ENCODE results near the gene LCP2. TPM values are rescaled to one million over a fixed set of nuclear protein-coding genes. Genes with fewer than 3 reads are reported as not detected.

LCP2 gene
- total RNA-seq, 1 experiment from 2014 or later = not detected

DNA sequence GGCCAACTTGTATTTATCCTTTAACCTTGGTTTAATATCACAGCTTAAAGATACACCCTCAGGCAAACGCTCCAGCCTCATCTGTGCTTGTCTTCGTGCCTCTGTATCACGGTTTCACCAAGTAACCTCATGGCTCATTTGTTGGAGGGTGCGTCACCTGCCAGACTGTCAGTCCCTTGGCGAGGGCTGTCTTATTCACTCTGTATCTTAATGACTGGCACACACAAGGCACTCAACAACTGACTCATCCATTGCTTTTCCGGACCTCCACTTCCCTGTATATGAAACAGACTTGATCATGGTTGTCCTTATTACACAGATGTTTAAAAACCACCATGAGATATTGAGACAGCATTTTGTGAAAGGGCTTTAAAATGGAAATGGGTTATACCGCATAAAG is 28.0 kb downstream of the LCP2 start:
- H3K9me2 ChIP-seq (ENCODE audit: insufficient read depth) = no peaks in the 10 kb centered on the region
- H3K4me2 ChIP-seq = no peak overlapping the region
- ChIA-PET POLR2A (ENCODE audit: unreplicated experiment) (no interaction called here), CTCF (no interaction called here)
- H3K4me1 ChIP-seq (replicated peaks; ENCODE audit: insufficient read depth) = no peaks in the 10 kb centered on the region; the same call in 1 of the 2 replicates
- no peak for DNase-seq
- no peak for TF ChIP-seq CTCF (conservative IDR thresholded peaks at IDR 0.05)
- H3K79me2 ChIP-seq (ENCODE audit: low read depth) = no peaks in the 10 kb centered on the region
- no peaks in the 10 kb centered on the region for H3K36me3 ChIP-seq (ENCODE audit: low read depth)
- BruUV-seq (replicated peaks) = no TSS peak
- no peaks in the 10 kb centered on the region for H3F3A ChIP-seq (ENCODE audit: insufficient read depth, low read depth)
- H2AFZ ChIP-seq = no peak overlapping the region
- H3K9me3 ChIP-seq (ENCODE audit: insufficient read depth, low read depth) = no peaks in the 10 kb centered on the region
- no peaks in the 10 kb centered on the region for H4K20me1 ChIP-seq (ENCODE audit: insufficient read depth)
- no peak overlapping the region for H3K27ac ChIP-seq
- intact Hi-C loops (cut with micrococcal nuclease; ENCODE audit: unreplicated experiment) = loop anchor here (5.0 kb wide), 2 partner anchors 153 to 167 kb away; no protein-coding TSS in a partner anchor
- no peak overlapping the region for H3K4me3 ChIP-seq
- peaks cover 20% of the 10 kb centered on the region; the same call in 1 of the 2 replicates for H3K27me3 ChIP-seq (ENCODE audit: insufficient read depth, low read depth)

DNA sequence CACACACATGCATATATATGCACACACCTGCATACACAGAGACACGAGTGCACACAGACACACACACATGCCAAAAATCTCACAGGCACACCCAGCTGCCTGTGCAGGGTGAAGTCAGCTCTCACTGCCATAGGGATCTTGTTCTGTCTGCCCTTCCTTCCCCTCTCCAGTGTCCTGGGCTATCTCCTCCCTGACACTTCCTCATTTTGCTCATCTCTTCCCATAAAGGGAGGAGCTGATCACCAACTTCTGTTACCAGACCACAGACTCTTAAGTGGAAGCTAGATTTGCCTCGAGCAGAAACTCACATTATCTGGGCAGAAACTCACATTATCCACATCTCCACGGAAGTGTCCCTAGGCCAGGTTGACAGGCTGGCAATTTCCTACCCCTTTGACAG is 28.7 kb downstream of the LCP2 start:
- DNase-seq = no peak
- no peak overlapping the region for H2AFZ ChIP-seq
- H3K27ac ChIP-seq = no peak overlapping the region
- no peak for TF ChIP-seq EZH2 (IDR thresholded peaks at IDR 0.05; ENCODE audit: low read depth)
- no peak for TF ChIP-seq CTCF (conservative IDR thresholded peaks at IDR 0.05)
- peaks cover 20% of the 10 kb centered on the region; the same call in 1 of the 2 replicates for H3K27me3 ChIP-seq (ENCODE audit: insufficient read depth, low read depth)
- H3F3A ChIP-seq (ENCODE audit: insufficient read depth, low read depth) = no peaks in the 10 kb centered on the region
- intact Hi-C loops (cut with micrococcal nuclease; ENCODE audit: unreplicated experiment) = loop anchor here (5.0 kb wide), 2 partner anchors 153 to 167 kb away; no protein-coding TSS in a partner anchor
- no peak overlapping the region for H3K4me2 ChIP-seq
- no peaks in the 10 kb centered on the region for H4K20me1 ChIP-seq (ENCODE audit: insufficient read depth)
- H3K4me3 ChIP-seq = no peak overlapping the region
- POLR2A ChIA-PET (ENCODE audit: unreplicated experiment) = no interaction called here
- no TSS peak for BruUV-seq (replicated peaks)
- CTCF ChIA-PET = interaction anchor here (0.7 kb wide), 1 partner anchor 51 kb away, joined by 24 read pairs; no protein-coding TSS in a partner anchor
- H3K9me2 ChIP-seq (ENCODE audit: insufficient read depth) = no peaks in the 10 kb centered on the region
- no peaks in the 10 kb centered on the region for H3K79me2 ChIP-seq (ENCODE audit: low read depth)
- H3K36me3 ChIP-seq (ENCODE audit: low read depth) = no peaks in the 10 kb centered on the region
- H3K4me1 ChIP-seq (replicated peaks; ENCODE audit: insufficient read depth) = no peaks in the 10 kb centered on the region; the same call in 1 of the 2 replicates
- no peaks in the 10 kb centered on the region for H3K9me3 ChIP-seq (ENCODE audit: insufficient read depth, low read depth)

DNA sequence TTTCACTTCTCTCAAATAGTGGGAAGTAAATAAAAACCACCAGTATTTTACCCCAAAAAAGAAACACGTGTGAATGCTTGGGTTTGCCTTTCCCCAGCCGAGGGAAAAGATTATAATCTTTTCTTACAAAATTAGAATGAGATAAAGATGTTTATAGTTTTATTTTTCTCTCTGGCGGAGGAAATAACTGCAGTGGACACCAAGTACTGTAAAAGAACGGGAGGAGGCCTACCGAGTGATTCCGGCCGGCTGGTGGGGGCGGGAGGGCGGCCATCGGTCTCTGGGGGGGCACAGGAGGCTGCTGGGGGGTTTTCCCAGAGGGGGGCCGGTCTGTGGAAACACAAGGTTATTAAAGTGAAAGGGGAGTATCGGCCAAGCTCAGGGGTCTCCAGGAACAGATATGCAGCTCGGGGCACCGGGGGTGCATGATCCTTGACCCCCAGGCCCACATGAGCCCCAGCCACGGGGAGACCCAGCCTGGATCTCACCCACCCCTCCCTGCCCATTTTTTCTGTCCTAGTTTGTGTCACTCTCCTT is 29.4 kb downstream of the LCP2 start:
- BruUV-seq (replicated peaks) = no TSS peak
- CTCF ChIA-PET = interaction anchor here (0.7 kb wide), 1 partner anchor 51 kb away, joined by 24 read pairs; no protein-coding TSS in a partner anchor
- no peak overlapping the region for H2AFZ ChIP-seq

More for the DNA sequence above, 29.4 kb downstream of the LCP2 start:
- Histone ChIP-seq H3K79me2 (ENCODE audit: low read depth) (no peaks in the 10 kb centered on the region), H3K27me3 (ENCODE audit: insufficient read depth, low read depth) (peaks cover 23% of the 10 kb centered on the region; the same call in 1 of the 2 replicates), H3K27ac (no peak overlapping the region), H4K20me1 (ENCODE audit: insufficient read depth) (no peaks in the 10 kb centered on the region), H3K9me2 (ENCODE audit: insufficient read depth) (no peaks in the 10 kb centered on the region), H3F3A (ENCODE audit: insufficient read depth, low read depth) (no peaks in the 10 kb centered on the region), H3K4me1 (replicated peaks; ENCODE audit: insufficient read depth) (no peaks in the 10 kb centered on the region), H3K4me3 (peak overlapping the region; percentile 50; the same call in 1 of the 2 replicates), H3K9me3 (ENCODE audit: insufficient read depth, low read depth) (no peaks in the 10 kb centered on the region), H3K4me2 (peak overlapping the region; percentile 72), H3K36me3 (ENCODE audit: low read depth) (no peaks in the 10 kb centered on the region)
- intact Hi-C loops (cut with micrococcal nuclease; ENCODE audit: unreplicated experiment) = loop anchor here (5.0 kb wide), 2 partner anchors 154 to 166 kb away; no protein-coding TSS in a partner anchor
- POLR2A ChIA-PET (ENCODE audit: unreplicated experiment) = no interaction called here
- no peak for DNase-seq
- TF ChIP-seq EZH2 (IDR thresholded peaks at IDR 0.05; ENCODE audit: low read depth) (no peak), CTCF (conservative IDR thresholded peaks at IDR 0.05) (0 out of 2 replicates have a peak, but pooled peaks have one; percentile 39)
